ELR (cell line): ENCODE measurements around the gene NHLRC4.
"Not testable (repeated sequence)": the region's sequence is repeated elsewhere in the genome, so short reads cannot be mapped to it uniquely, and the experiment has no call there.

Source experiments
- DNase-seq: peaks from one replicate; pipeline ENCODE4 v3.0.0-alpha.2; 2015; ENCODE audit warnings: low read depth

NHLRC4 gene

GRCh38 chr16:583815-584591 lies 17.2 kb downstream of the NHLRC4 start:
- no peak for DNase-seq

DNA sequence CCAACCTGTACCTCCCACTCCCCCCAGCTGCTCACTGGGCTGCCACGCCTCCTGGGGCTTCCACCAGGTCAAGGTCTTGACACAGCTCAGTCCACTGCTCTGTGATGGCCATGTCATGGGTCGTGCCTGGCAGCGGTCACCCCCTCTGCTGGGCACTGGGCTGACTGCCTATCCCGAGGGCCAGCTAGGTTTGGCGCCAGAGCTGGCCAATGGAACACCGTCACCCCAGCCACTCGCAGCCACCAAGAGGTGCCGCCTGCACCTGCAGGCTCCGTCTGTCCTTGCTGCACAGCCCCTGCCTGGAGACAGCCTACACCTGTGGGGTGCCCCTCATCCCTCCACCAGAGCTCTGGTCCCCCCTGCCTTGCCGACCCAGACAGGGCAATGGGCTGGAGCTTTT lies 18.5 kb downstream of the NHLRC4 start:
- DNase-seq, result no peak

DNA sequence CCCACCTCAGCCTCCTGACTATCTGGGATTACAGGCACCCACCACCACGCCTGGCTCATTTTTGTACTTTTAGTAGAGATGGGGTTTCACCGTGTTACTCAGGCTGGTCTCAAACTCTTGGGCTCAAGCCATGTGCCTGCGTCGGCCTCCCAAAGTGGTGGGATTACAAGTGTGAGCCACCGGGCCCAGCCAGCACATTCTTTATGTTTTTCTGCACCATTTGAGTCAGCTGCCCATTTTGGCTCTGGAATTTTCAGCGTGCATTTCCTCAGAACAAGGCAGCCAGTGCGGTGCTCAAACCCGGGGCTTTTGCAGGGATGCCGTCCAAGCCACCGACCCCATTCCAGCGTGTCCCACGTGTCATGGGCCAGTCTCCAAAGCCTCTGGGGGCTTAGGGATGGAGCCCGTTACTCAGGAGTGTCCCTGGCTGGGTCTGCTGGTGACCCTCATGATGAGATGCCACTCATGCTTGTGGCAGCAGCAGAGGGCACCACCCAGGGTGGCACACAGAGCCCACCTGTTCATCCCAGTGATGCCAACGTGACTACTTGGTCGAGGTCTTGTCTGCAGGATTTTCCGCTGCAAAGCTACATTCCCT lies 19.3 kb downstream of the NHLRC4 start:
- no peak for DNase-seq

DNA sequence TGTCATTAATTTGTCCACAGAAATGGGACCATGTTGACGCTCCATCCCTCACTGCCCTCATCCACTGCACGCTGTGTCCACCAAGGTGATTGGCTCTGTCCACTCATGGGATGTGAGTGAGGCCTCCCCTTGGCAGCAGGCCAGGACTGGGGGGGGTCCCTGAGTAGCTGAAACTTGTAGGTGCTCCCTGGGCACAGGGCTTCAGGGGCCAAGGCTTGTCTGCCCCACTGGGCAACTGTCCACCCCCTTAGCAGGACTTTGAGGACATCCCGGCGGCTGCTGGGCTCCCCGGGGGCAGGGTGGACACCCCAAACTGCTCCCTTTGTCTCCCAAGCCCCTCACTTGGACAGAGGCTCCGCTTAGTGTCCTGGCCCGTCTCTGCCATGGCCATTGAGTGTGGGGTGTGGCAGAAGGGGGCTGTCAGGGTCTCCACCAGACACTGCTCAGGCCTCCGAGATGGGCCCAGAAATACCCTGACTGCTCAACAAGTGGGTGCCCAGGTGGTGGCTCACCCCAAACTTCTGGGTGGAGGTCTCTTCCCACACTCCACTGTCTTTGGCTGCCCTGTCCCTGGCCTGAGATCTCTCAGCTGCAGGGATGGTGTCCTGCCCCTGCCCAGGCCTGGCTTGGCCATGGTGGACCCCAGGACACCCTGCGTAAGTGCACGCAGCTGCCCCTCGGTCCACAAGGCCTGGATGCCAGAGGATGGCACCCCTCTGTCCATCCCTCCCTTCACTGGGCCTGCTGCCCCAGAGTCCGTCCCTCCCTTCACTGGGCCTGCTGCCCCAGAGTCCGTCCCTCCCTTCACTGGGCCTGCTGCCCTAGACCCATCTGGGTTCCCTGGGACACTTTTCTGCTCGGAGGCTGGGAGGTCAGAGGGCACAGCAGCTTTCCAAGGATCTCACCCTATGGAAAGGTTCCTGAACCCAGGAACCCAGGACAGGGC lies 20.1 kb downstream of the NHLRC4 start:
- no peak for DNase-seq

DNA sequence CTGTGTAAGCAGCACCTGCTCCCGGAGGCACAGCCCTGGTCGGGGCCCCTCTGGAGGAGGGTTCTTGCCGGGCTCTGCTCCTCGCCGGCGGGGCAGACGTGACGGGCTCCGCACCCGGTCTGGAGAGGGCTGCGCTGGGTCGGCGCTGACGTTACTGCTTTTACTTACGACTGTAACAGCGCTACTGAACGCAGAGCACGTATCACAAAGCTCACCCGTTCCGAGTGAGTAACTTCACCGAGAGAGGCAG lies 21.8 kb downstream of the NHLRC4 start:
- peak; percentile 75 for DNase-seq

- peak; percentile 92 for DNase-seq
These were observed 22.3 kb downstream of the NHLRC4 start for GRCh38 chr16:588889-589657.

- DNase-seq, result peak; percentile 97
These were observed 22.9 kb downstream of the NHLRC4 start, which contains the start of gene RAB40C for GRCh38 chr16:589658-590187. RAB40C (plus strand) TSS chr16:590066; CDS start chr16:590292, 226 bp downstream.

- peak; percentile 44 for DNase-seq
These were observed 23.5 kb downstream of the NHLRC4 start for GRCh38 chr16:590188-590814.

GRCh38 chr16:590815-591200 lies 24.0 kb downstream of the NHLRC4 start:
- DNase-seq, result no peak

GRCh38 chr16:591231-591630 lies 24.4 kb downstream of the NHLRC4 start:
- DNase-seq, result no peak

DNA sequence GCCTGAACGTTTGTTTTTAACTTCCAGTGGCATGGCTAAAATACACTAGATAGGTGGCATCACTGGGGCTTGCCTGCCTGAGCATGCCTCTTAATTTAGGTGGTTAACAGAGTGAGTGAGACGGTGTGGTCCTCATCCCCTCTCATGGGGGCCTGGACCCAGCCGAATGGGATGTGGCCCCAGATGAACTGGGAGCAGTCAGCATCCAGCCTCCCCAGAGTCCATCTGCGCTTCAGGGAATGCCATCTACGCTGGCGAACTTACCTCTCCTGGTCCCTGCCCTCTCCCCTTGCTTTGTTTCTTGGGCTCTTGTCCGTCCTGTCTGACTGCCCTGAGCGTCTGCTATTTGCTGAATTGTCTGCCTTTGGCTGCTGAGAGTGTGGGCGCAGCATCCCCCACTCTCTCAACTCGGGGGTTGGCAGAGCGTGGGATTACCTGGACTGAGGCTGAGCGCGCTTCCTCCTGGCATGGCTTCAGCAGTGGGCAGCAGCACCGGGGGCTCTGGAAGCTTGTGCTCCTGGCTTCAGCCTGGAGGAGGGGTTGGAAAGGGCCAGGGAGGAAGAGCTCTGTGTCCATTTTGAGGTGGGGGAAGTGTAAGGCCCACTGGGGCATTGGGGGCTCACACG lies 25.2 kb downstream of the NHLRC4 start:
- DNase-seq, result no peak

GRCh38 chr16:592518-593306 lies 25.9 kb downstream of the NHLRC4 start:
- no peak for DNase-seq

- DNase-seq, result no peak
These were observed 26.6 kb downstream of the NHLRC4 start for GRCh38 chr16:593406-593805.

GRCh38 chr16:593807-594206 lies 27.0 kb downstream of the NHLRC4 start:
- no peak for DNase-seq

DNA sequence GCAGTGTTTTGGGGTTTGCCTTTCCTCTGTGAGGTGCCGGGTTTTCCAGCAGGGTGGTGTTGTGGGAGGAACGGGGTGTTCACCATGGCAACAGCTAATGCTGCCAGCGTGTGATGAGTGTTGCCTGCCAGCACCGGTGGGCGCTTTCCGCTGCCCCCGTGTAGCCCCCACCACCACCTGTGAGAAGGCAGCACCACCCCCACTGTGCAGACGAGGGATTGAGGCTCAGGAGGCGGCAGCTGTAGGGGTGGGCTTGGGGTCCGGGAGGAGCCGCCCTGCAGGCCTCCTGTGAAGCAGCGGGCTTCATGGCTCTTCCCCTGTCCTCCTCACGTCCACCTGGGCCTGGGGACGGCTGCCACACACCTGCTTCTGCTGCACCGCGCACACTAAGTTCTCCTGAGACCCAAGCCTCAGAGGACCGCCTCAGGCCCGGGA lies 28.3 kb downstream of the NHLRC4 start:
- DNase-seq, result no peak

DNA sequence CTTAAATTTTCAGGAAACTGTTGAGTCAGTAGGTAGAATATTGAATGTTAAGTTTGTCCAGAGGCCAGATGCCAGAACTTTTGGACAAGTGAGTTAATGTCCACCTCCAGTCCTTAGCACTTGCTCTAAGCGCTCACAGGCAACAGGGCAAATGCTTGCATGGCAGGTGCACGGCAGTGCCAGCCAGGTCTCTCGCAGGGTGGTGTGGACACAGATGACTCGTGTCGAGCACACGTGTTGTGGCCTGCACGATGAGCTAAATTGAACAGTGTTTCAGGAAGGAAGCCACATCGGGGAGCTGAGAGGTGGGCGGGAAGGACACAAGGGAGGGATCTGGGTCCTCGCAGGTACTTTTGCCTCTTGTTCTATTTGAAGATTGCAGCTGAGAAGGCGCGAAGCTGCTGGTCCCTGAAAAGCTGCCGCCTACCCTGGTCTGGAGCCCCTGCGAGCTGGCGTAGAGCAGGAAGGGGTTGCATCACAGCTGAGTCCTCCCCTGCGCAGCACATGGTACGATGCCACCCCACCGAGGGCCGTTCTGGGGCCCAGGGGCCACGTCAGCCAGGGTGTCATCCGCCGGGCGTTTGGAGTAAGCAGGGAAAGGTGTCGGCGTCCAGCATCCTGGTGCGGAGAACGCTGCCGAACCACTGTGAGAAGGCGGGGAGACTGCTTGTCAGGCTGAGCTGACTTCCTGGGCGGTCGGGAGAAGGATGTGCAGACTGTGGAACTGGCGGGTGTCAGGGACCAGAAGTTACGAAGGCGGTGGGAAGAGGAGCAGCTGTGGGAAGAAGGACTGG lies 29.3 kb downstream of the NHLRC4 start:
- no peak for DNase-seq

DNA sequence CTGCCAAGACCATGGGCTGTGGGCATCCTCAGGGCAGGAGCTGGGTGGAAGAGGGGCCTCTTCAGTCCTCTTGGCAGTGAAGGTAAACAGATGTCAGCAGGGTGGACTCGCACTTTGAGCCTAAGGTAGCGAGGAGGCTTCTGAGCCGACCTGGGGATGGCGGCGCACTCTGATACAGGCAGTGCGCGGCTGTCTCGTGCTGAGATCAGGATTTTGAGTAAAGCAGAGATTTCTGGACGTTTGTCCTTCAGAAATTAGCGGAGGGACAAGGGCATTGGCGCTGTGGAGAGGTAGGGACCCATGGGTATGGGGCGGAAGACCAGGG lies 29.9 kb downstream of the NHLRC4 start:
- no peak for DNase-seq

DNA sequence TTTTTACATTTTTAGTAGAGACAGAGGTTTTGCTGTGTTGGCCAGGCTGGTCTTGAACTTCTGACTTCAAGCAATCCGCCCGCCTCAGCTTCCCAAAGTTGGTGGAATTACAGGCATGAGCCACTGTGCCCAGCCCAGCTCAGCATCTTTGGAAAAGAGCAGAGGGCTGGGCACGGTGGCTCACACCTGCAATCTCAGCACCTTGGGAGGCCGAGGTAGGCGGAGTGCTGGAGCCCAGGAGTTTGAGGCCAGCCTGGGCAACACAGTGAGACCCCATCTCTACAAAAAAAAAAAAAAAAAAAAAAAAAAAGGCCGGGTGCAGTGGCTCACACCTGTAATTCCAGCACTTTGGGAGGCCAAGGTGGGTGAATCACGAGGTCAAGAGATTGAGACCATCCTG lies 30.9 kb downstream of the NHLRC4 start:
- not testable (repeated sequence) for DNase-seq
